OCI-LY7 (cell line): ENCODE data around the gene BCL11A. TPM values are rescaled to one million over a fixed set of nuclear protein-coding genes. Genes with fewer than 3 reads are reported as not detected.

Experiments used
- BruUV-seq: library from RNA; stranded (reverse); fragments of 400-500 nt; replicated peaks from 2 replicates; lab custom pipeline; 2021; lab: Mats Ljungman, UMichigan
- CTCF ChIA-PET: fragments of 300-600 bp; sonication (Branson Sonifier 250); formaldehyde crosslinking; loops from one replicate; lab custom pipeline; 2022; ENCODE audit warnings: antibody characterized with exemption; ENCODE audit not compliant: unreplicated experiment; lab: Charles Lee
- POLR2A ChIA-PET: fragments of 300-600 bp; sonication (Branson Sonifier 250); formaldehyde crosslinking; loops from one replicate; lab custom pipeline; 2022; ENCODE audit warnings: antibody characterized with exemption; lab: Charles Lee
- DNase-seq: peaks from one replicate; pipeline ENCODE4 v3.0.0-alpha.2; 2015; ENCODE audit warnings: low spot score
- H2AFZ ChIP-seq: fragments of 200-600 bp; sonication (generic), shearing (Covaris generic); 2 replicates; pipeline ENCODE4 v1.6.1; 2014; ENCODE audit warnings: mild to moderate bottlenecking, antibody characterized with exemption, low read length, moderate library complexity
- H3K27ac ChIP-seq: fragments of 200-600 bp; sonication (generic); 2 replicates; pipeline ENCODE4 v1.5.1; 2014; ENCODE audit warnings: mixed run types, low read depth, mild to moderate bottlenecking, moderate library complexity, low read length, inconsistent platforms; ENCODE audit not compliant: poor library complexity, severe bottlenecking
- H3K36me3 ChIP-seq: fragments of 200-600 bp; sonication (generic); 2 replicates; pipeline ENCODE4 v1.6.1; 2014; ENCODE audit warnings: mild to moderate bottlenecking, antibody characterized with exemption, low read length, moderate library complexity, mixed read lengths; ENCODE audit not compliant: insufficient read depth
- H3K4me1 ChIP-seq: fragments of 200-600 bp; sonication (generic); 2 replicates; pipeline ENCODE4 v1.5.1; 2014; ENCODE audit warnings: mild to moderate bottlenecking, low read length; ENCODE audit not compliant: insufficient read depth, poor library complexity, severe bottlenecking
- H3K4me2 ChIP-seq: fragments of 200-600 bp; sonication (generic); 2 replicates; pipeline ENCODE4 v1.6.1; 2014; ENCODE audit warnings: mild to moderate bottlenecking, low read length
- H3K4me3 ChIP-seq: fragments of 200-600 bp; sonication (generic); 2 replicates; pipeline ENCODE4 v1.5.1; 2014; ENCODE audit warnings: mild to moderate bottlenecking, low read depth, low read length; ENCODE audit not compliant: poor library complexity, severe bottlenecking
- H3K79me2 ChIP-seq: fragments of 200-600 bp; sonication (generic); 2 replicates; pipeline ENCODE4 v1.6.1; 2016; ENCODE audit warnings: low read depth, mild to moderate bottlenecking, low read length, moderate library complexity, mixed read lengths; ENCODE audit not compliant: insufficient read depth
- H3K9me2 ChIP-seq: fragments of 200-600 bp; sonication (generic); 2 replicates; pipeline ENCODE4 v1.6.1; 2016; ENCODE audit warnings: mild to moderate bottlenecking, low read length, mixed read lengths; ENCODE audit not compliant: insufficient read depth
- H3K9me3 ChIP-seq: fragments of 200-600 bp; sonication (generic); 2 replicates; pipeline ENCODE4 v1.6.1; 2014; ENCODE audit warnings: mild to moderate bottlenecking, mixed run types, low read length, mixed read lengths
- H4K20me1 ChIP-seq: fragments of 200-600 bp; sonication (generic); 2 replicates; pipeline ENCODE4 v1.6.1; 2014; ENCODE audit warnings: mild to moderate bottlenecking, antibody characterized with exemption, low read length, moderate library complexity, mixed read lengths; ENCODE audit not compliant: insufficient read depth
- CTCF ChIP-seq: fragments of 200-600 bp; sonication (generic); conservative IDR thresholded peaks from 2 replicates; pipeline ENCODE4 v1.5.1; 2014; ENCODE audit warnings: mild to moderate bottlenecking, antibody characterized with exemption, low read length, moderate library complexity, mixed read lengths
- EZH2phosphoT487 ChIP-seq: fragments of 200-600 bp; sonication (generic); IDR thresholded peaks from 2 replicates; pipeline ENCODE4 v1.6.1; 2018; ENCODE audit warnings: low read depth, borderline replicate concordance, mild to moderate bottlenecking, mixed run types, antibody characterized with exemption, low read length, moderate library complexity, mixed read lengths
- intact Hi-C: fragments of 100-400 bp; cut with micrococcal nuclease; formaldehyde crosslinking; loops from one replicate; pipeline ENCODE4 v1.10.0; 2022; ENCODE audit not compliant: unreplicated experiment
- total RNA-seq, 2 experiments: library from RNA; depleted of rRNA in 1 of 2; stranded (reverse); fragments of >200 nt in 1 of 2; shearing (Covaris generic) in 1 of 2; gene quantifications; 2 replicates each; pipeline ENCODE4 v1.2.3, GENCODE V29; 2014 to 2022

Gene BCL11A
- total RNA-seq, 2 experiments from 2014 or later = 64.3 to 167 TPM

GRCh38 chr2:60413069-60413813 is 140.2 kb downstream of the BCL11A start:
- CTCF ChIA-PET = interaction anchor here (0.6 to 0.9 kb wide), 2 partner anchors 30 to 36 kb away, joined by 3 read pairs; no protein-coding TSS in a partner anchor
- TF ChIP-seq CTCF = no peak
- no peak for TF ChIP-seq EZH2phosphoT487
- H3K4me2 ChIP-seq = peak overlapping the region; percentile 39
- no peak for DNase-seq
- H3K4me1 ChIP-seq = peaks cover 46% of the 10 kb centered on the region
- H3K27ac ChIP-seq = peak overlapping the region; percentile 39
- no peak overlapping the region for H3K4me3 ChIP-seq
- H4K20me1 ChIP-seq = no peaks in the 10 kb centered on the region
- peak overlapping the region; percentile 13; the same call in 1 of the 2 replicates for H2AFZ ChIP-seq
- POLR2A ChIA-PET = interaction anchor here (0.9 to 1.5 kb wide), 4 partner anchors 14 to 60 kb away, joined by 3 to 7 read pairs (median 6); no protein-coding TSS in a partner anchor
- no peaks in the 10 kb centered on the region for H3K9me2 ChIP-seq
- BruUV-seq = no TSS peak
- H3K36me3 ChIP-seq = no peaks in the 10 kb centered on the region
- H3K9me3 ChIP-seq = peaks cover 6% of the 10 kb centered on the region; the same call in 1 of the 2 replicates
- intact Hi-C loops = loop anchor here (1.0 kb wide), 1 partner anchor 42 kb away; no protein-coding TSS in a partner anchor
- H3K79me2 ChIP-seq = no peaks in the 10 kb centered on the region

DNA sequence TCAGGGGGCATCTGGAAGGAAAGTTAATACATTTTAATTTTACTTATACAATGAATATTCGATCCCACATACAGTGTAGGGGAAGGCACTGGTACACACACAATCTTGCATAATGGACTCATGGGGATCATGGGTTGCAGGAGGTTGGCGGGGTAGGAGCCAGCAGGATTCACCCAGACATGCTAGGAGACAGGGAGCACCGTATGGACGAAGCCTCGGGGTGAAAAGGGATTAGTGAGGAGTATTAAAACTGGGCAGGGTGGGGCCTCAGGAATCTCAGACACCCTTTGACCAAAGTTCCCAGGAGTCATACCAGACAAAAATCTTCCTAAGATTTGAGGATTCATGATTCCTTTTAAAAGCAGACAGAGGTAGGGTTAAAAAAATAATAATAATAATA is 140.8 kb downstream of the BCL11A start:
- TF ChIP-seq CTCF (no peak), EZH2phosphoT487 (no peak)
- Histone ChIP-seq H3K36me3 (no peaks in the 10 kb centered on the region), H4K20me1 (no peaks in the 10 kb centered on the region), H3K27ac (no peak overlapping the region), H3K79me2 (no peaks in the 10 kb centered on the region), H2AFZ (no peak overlapping the region), H3K9me2 (no peaks in the 10 kb centered on the region), H3K4me3 (no peak overlapping the region), H3K4me2 (no peak overlapping the region), H3K9me3 (peaks cover 6% of the 10 kb centered on the region; the same call in 1 of the 2 replicates), H3K4me1 (peaks cover 46% of the 10 kb centered on the region)
- no peak for DNase-seq
- no TSS peak for BruUV-seq
- ChIA-PET POLR2A (interaction anchor here (0.9 to 1.5 kb wide), 4 partner anchors 15 to 55 kb away, joined by 3 to 7 read pairs (median 4); no protein-coding TSS in a partner anchor), CTCF (interaction anchor here (0.6 kb wide), 1 partner anchor 31 kb away, joined by 3 read pairs; no protein-coding TSS in a partner anchor)
- intact Hi-C loops = loop anchor here (1.0 kb wide), 1 partner anchor 41 kb away; no protein-coding TSS in a partner anchor
